Endodermal cell (in vitro differentiated cells): ENCODE data around the gene SDK1. TPM values are rescaled to one million over a fixed set of nuclear protein-coding genes. Genes with fewer than 3 reads are reported as not detected.

Source experiments
- DNase-seq: peaks from one replicate; pipeline ENCODE4 v3.0.0-alpha.2; 2017
- H3K27ac ChIP-seq: 2 replicates; pipeline ENCODE4 v1.5.1; 2013; ENCODE audit warnings: mild to moderate bottlenecking, low read depth, low read length, moderate library complexity
- H3K27me3 ChIP-seq: 2 replicates; pipeline ENCODE4 v1.6.1; 2013; ENCODE audit warnings: mild to moderate bottlenecking, low read length, moderate library complexity; ENCODE audit not compliant: insufficient read depth, control insufficient read depth, poor library complexity, severe bottlenecking
- H3K36me3 ChIP-seq: 2 replicates; pipeline ENCODE4 v1.7.0; 2013; ENCODE audit warnings: mild to moderate bottlenecking, low read length, moderate library complexity; ENCODE audit not compliant: control insufficient read depth, insufficient read depth
- H3K4me1 ChIP-seq: one replicate; pipeline ENCODE4 v1.7.0; 2013; ENCODE audit warnings: low read length; ENCODE audit not compliant: control insufficient read depth, insufficient read depth
- H3K4me3 ChIP-seq: 2 replicates; pipeline ENCODE4 v1.5.1; 2013; ENCODE audit warnings: mild to moderate bottlenecking, low read length, moderate library complexity
- H3K9ac ChIP-seq: 2 replicates; pipeline ENCODE4 v1.6.1; 2013; ENCODE audit warnings: mild to moderate bottlenecking, low read length, moderate library complexity; ENCODE audit not compliant: poor library complexity, severe bottlenecking; ENCODE audit errors: extremely low read depth
- H3K9me3 ChIP-seq: 2 replicates; pipeline ENCODE4 v1.6.1; 2013; ENCODE audit warnings: mild to moderate bottlenecking, low read length, moderate library complexity; ENCODE audit not compliant: control insufficient read depth
- H3K27ac Mint-ChIP-seq: 2 replicates; pipeline ENCODE4 v1.8.0; 2020; ENCODE audit warnings: mixed read lengths
- H3K27me3 Mint-ChIP-seq: 2 replicates; pipeline ENCODE4 v1.8.0; 2021; ENCODE audit warnings: mild to moderate bottlenecking, mixed read lengths; ENCODE audit not compliant: insufficient read depth
- H3K36me3 Mint-ChIP-seq: 2 replicates; pipeline ENCODE4 v1.8.0; 2020; ENCODE audit warnings: low read depth, mixed read lengths
- H3K4me1 Mint-ChIP-seq: 2 replicates; pipeline ENCODE4 v1.8.0; 2020; ENCODE audit warnings: mixed read lengths
- H3K4me3 Mint-ChIP-seq: 2 replicates; pipeline ENCODE4 v1.8.0; 2020; ENCODE audit warnings: mild to moderate bottlenecking, moderate library complexity, mixed read lengths
- H3K9me3 Mint-ChIP-seq: 2 replicates; pipeline ENCODE4 v1.8.0; 2020; ENCODE audit warnings: mild to moderate bottlenecking, mixed read lengths
- CTCF ChIP-seq: fragments of 200-600 bp; sonication (generic); conservative IDR thresholded peaks from 2 replicates; pipeline ENCODE4 v1.5.0; 2021; ENCODE audit warnings: antibody characterized with exemption, mild to moderate bottlenecking
- WGBS, 2 experiments: methylation state at CpG; one replicate each; pipeline versions ENCODE4 v1.1.5 to v1.1.7; 2013; ENCODE audit warnings: missing lambda C conversion rate in 2 of 2, mixed read lengths in 1 of 2; ENCODE audit not compliant: insufficient coverage in 1 of 2, insufficient read length in 1 of 2; 5-methylcytosine and 5-hydroxymethylcytosine counted together
- total RNA-seq, 2 donors: library from RNA; stranded (reverse); fragmentation: NEBNext Ultra II Directional in 1 of 2; extraction: Animal tissue kit (Norgen Biotek cat#: 25700) in 1 of 2; gene quantifications; 2 replicates in 1 of 2; 3 replicates in 1 of 2; pipeline ENCODE4 v1.2.1, GENCODE V29; 2021

SDK1 gene
- total RNA-seq, 2 donors from 2014 or later: 22.7 to 23.1 TPM

GRCh38 chr7:4057289-4057616 is 756.2 kb downstream of the SDK1 start:
- no peak overlapping the region for H3K4me3 Mint-ChIP-seq
- peaks cover 10% of the 10 kb centered on the region for H3K36me3 Mint-ChIP-seq
- H3K4me3 ChIP-seq: no peak overlapping the region
- no peak overlapping the region for H3K27ac ChIP-seq
- no peak for TF ChIP-seq CTCF
- no peak overlapping the region for H3K9ac ChIP-seq
- H3K36me3 ChIP-seq: no peaks in the 10 kb centered on the region
- WGBS, 2 experiments: 88% methylated on average over 1 of the region's 1 CpG; no CpG with 5 or more reads in 1 of the 2 experiments
- no peaks in the 10 kb centered on the region for H3K4me1 ChIP-seq
- no peaks in the 10 kb centered on the region for H3K9me3 ChIP-seq
- no peaks in the 10 kb centered on the region for H3K4me1 Mint-ChIP-seq
- no peak overlapping the region for H3K27ac Mint-ChIP-seq
- DNase-seq: no peak
- peaks cover 19% of the 10 kb centered on the region for H3K9me3 Mint-ChIP-seq
- H3K27me3 Mint-ChIP-seq: no peaks in the 10 kb centered on the region
- no peaks in the 10 kb centered on the region for H3K27me3 ChIP-seq

GRCh38 chr7:4058158-4058557 is 757.1 kb downstream of the SDK1 start:
- Mint-ChIP-seq H3K36me3 (peaks cover 8% of the 10 kb centered on the region), H3K4me3 (no peak overlapping the region), H3K4me1 (no peaks in the 10 kb centered on the region), H3K27me3 (no peaks in the 10 kb centered on the region), H3K27ac (no peak overlapping the region), H3K9me3 (peaks cover 19% of the 10 kb centered on the region)
- Histone ChIP-seq H3K27ac (no peak overlapping the region), H3K4me1 (no peaks in the 10 kb centered on the region), H3K27me3 (no peaks in the 10 kb centered on the region), H3K36me3 (no peaks in the 10 kb centered on the region), H3K9me3 (no peaks in the 10 kb centered on the region), H3K9ac (no peak overlapping the region), H3K4me3 (no peak overlapping the region)
- TF ChIP-seq CTCF: no peak
- no peak for DNase-seq
- 83 to 96% methylated on average over 1 of the region's 1 CpG for WGBS, 2 experiments

- no peaks in the 10 kb centered on the region for H3K9me3 ChIP-seq
- no peak overlapping the region for H3K27ac Mint-ChIP-seq
- H3K4me3 ChIP-seq: no peak overlapping the region
- H3K9me3 Mint-ChIP-seq: peaks cover 4% of the 10 kb centered on the region
- no peak overlapping the region for H3K9ac ChIP-seq
- H3K36me3 ChIP-seq: no peaks in the 10 kb centered on the region
- H3K27ac ChIP-seq: no peak overlapping the region
- DNase-seq: peak; percentile 20
- no peaks in the 10 kb centered on the region for H3K4me1 ChIP-seq
- H3K27me3 ChIP-seq: no peaks in the 10 kb centered on the region
- H3K36me3 Mint-ChIP-seq: peaks cover 2% of the 10 kb centered on the region
- TF ChIP-seq CTCF: no peak
- WGBS, 2 experiments: 88 to 95% methylated on average over 4 to 5 of the region's 5 CpGs
- H3K27me3 Mint-ChIP-seq: no peaks in the 10 kb centered on the region
- no peak overlapping the region for H3K4me3 Mint-ChIP-seq
- H3K4me1 Mint-ChIP-seq: peaks cover 3% of the 10 kb centered on the region
These were observed 764.1 kb downstream of the SDK1 start for GRCh38 chr7:4065190-4065589.
